SK-N-SH treated with all-trans-retinoic acid at 6 μM for 48 hours (cell line): ENCODE measurements around the gene NRXN3.
A peak's percentile ranks its signal among the peaks of the same experiment; 100 is the strongest.

Experiments used
- ATAC-seq: fragments of 200-7000 bp; cut with Tn5 transposase; 3 replicates; pipeline ENCODE4 v1.9.1; 2020; ENCODE audit warnings: mild to moderate bottlenecking, moderate library complexity
- BACH2 ChIP-seq: fragments of 250-450 bp; sonication (Bioruptor Pico); IDR thresholded peaks from 2 replicates; pipeline ENCODE4 v1.9.0; 2021; ENCODE audit warnings: mild to moderate bottlenecking, borderline replicate concordance
- CSRNP3 ChIP-seq: fragments of 250-450 bp; sonication (Bioruptor Pico); IDR thresholded peaks from 2 replicates; pipeline ENCODE4 v1.5.1; 2021; ENCODE audit warnings: mild to moderate bottlenecking, moderate library complexity
- ESRRG ChIP-seq: fragments of 250-450 bp; sonication (Bioruptor Pico); IDR thresholded peaks from 2 replicates; pipeline ENCODE4 v1.6.1; 2021; ENCODE audit warnings: mild to moderate bottlenecking
- GLIS3 ChIP-seq: fragments of 250-450 bp; sonication (Bioruptor Pico); IDR thresholded peaks from 2 replicates; pipeline ENCODE4 v1.5.0; 2020; ENCODE audit warnings: mild to moderate bottlenecking, moderate library complexity
- ISL1 ChIP-seq: fragments of 250-450 bp; sonication (Bioruptor Pico); IDR thresholded peaks from 2 replicates; pipeline ENCODE4 v2.1.2; 2022; ENCODE audit warnings: mild to moderate bottlenecking, moderate library complexity
- PATZ1 ChIP-seq: fragments of 250-450 bp; sonication (Bioruptor Pico); IDR thresholded peaks from 2 replicates; pipeline ENCODE4 v1.8.0; 2020; ENCODE audit warnings: mild to moderate bottlenecking, moderate library complexity, borderline replicate concordance
- POU6F1 ChIP-seq: fragments of 250-450 bp; sonication (Bioruptor Pico); IDR thresholded peaks from 2 replicates; pipeline ENCODE4 v1.8.0; 2021; ENCODE audit warnings: low read depth, mild to moderate bottlenecking, moderate library complexity, borderline replicate concordance
- PPARA ChIP-seq: fragments of 250-450 bp; sonication (Bioruptor Pico); IDR thresholded peaks from 2 replicates; pipeline ENCODE4 v1.5.0; 2020; ENCODE audit warnings: mild to moderate bottlenecking, borderline replicate concordance
- RARB ChIP-seq: fragments of 250-450 bp; sonication (Bioruptor Pico); IDR thresholded peaks from 2 replicates; pipeline ENCODE4 v1.8.0; 2021; ENCODE audit warnings: mild to moderate bottlenecking, moderate library complexity
- SNAI2 ChIP-seq: fragments of 250-450 bp; sonication (Bioruptor Pico); IDR thresholded peaks from 2 replicates; pipeline ENCODE4 v1.5.0; 2020; ENCODE audit warnings: mild to moderate bottlenecking, moderate library complexity
- TCF4 ChIP-seq: fragments of 250-450 bp; sonication (Bioruptor Pico); IDR thresholded peaks from 2 replicates; pipeline ENCODE4 v1.8.0; 2021; ENCODE audit warnings: mild to moderate bottlenecking, moderate library complexity, borderline replicate concordance
- TOX ChIP-seq: fragments of 250-450 bp; sonication (Bioruptor Pico); IDR thresholded peaks from 2 replicates; pipeline ENCODE4 v1.8.0; 2021; ENCODE audit warnings: mild to moderate bottlenecking, moderate library complexity, borderline replicate concordance
- TSHZ2 ChIP-seq: fragments of 250-450 bp; sonication (Bioruptor Pico); IDR thresholded peaks from 2 replicates; pipeline ENCODE4 v1.5.0; 2020; ENCODE audit warnings: mild to moderate bottlenecking, moderate library complexity
- ZC3H10 ChIP-seq: fragments of 250-450 bp; sonication (Bioruptor Pico); IDR thresholded peaks from 2 replicates; pipeline ENCODE4 v1.5.1; 2021; ENCODE audit warnings: mild to moderate bottlenecking, moderate library complexity
- ZFP3 ChIP-seq: fragments of 250-450 bp; sonication (Bioruptor Pico); IDR thresholded peaks from 2 replicates; pipeline ENCODE4 v1.5.0; 2020; ENCODE audit warnings: mild to moderate bottlenecking, moderate library complexity
- ZFP30 ChIP-seq: fragments of 450-650 bp; formaldehyde crosslinking; IDR thresholded peaks from 2 replicates; pipeline ENCODE4 v1.5.0; 2022; ENCODE audit warnings: mild to moderate bottlenecking, moderate library complexity
- ZNF70 ChIP-seq: fragments of 450-650 bp; formaldehyde crosslinking; IDR thresholded peaks from 2 replicates; pipeline ENCODE4 v1.5.0; 2020; ENCODE audit warnings: mild to moderate bottlenecking, moderate library complexity
- ZNF8 ChIP-seq: fragments of 450-650 bp; formaldehyde crosslinking; IDR thresholded peaks from 2 replicates; pipeline ENCODE4 v1.5.0; 2020; ENCODE audit warnings: mild to moderate bottlenecking, moderate library complexity

The NRXN3 gene

GRCh38 chr14:79009286-79009685 lies 839.1 kb downstream of the NRXN3 start (continued):
- TF ChIP-seq PATZ1 (no peak), ZFP3 (no peak), TCF4 (CRISPR knock-in tag) (no peak), RARB (no peak), PPARA (CRISPR knock-in tag) (no peak), ZFP30 (CRISPR knock-in tag) (no peak), GLIS3 (CRISPR knock-in tag) (no peak), TSHZ2 (CRISPR knock-in tag) (no peak)

GRCh38 chr14:79011091-79011919 lies 841.1 kb downstream of the NRXN3 start:
- no peak for TF ChIP-seq GLIS3 (CRISPR knock-in tag)
- TF ChIP-seq BACH2 (CRISPR knock-in tag) = no peak
- no peak for TF ChIP-seq ZNF70 (CRISPR knock-in tag)
- ATAC-seq = peak; percentile 82

GRCh38 chr14:79011920-79012204 lies 841.7 kb downstream of the NRXN3 start:
- peak; percentile 57 for ATAC-seq

GRCh38 chr14:79016828-79017505 lies 846.8 kb downstream of the NRXN3 start:
- no peak for TF ChIP-seq PATZ1
- no peak for TF ChIP-seq ZFP30 (CRISPR knock-in tag)
- no peak for TF ChIP-seq RARB
- no peak for TF ChIP-seq ZFP3
- no peak for TF ChIP-seq SNAI2 (CRISPR knock-in tag)
- TF ChIP-seq BACH2 (CRISPR knock-in tag) = no peak
- TF ChIP-seq ZNF70 (CRISPR knock-in tag) = no peak
- TF ChIP-seq ISL1 = peak; percentile 57

More at GRCh38 chr14:79011920-79012204, 841.7 kb downstream of the NRXN3 start:
- no peak for TF ChIP-seq BACH2 (CRISPR knock-in tag)
- no peak for TF ChIP-seq RARB
- no peak for TF ChIP-seq ESRRG
- peak; percentile 58 for TF ChIP-seq ISL1
- TF ChIP-seq POU6F1 = no peak
- TF ChIP-seq ZC3H10 = no peak

GRCh38 chr14:79017561-79017960 lies 847.4 kb downstream of the NRXN3 start:
- ATAC-seq = no peak
- TF ChIP-seq CSRNP3 (CRISPR knock-in tag) (no peak), BACH2 (CRISPR knock-in tag) (no peak), TOX (CRISPR knock-in tag) (no peak), ZNF8 (CRISPR knock-in tag) (no peak), TSHZ2 (CRISPR knock-in tag) (no peak), ISL1 (no peak), TCF4 (CRISPR knock-in tag) (no peak)

More at GRCh38 chr14:79016828-79017505, 846.8 kb downstream of the NRXN3 start:
- ATAC-seq = peak; percentile 90
